ENCODE data around the gene RDH13. TPM values are rescaled to one million over a fixed set of nuclear protein-coding genes. Genes with fewer than 3 reads are reported as not detected.
A peak's percentile ranks its signal among the peaks of the same experiment; 100 is the strongest.

The RDH13 gene
- total RNA-seq, 1 experiment from 2014 or later, result 25.8 TPM

GRCh38 chr19:55083004-55083850 lies 20.3 kb upstream of the RDH13 start:
- Mint-ChIP-seq H3K4me1 (ENCODE audit: insufficient read depth, unreplicated experiment) (peaks cover 9% of the 10 kb centered on the region), H3K4me3 (ENCODE audit: unreplicated experiment) (no peak overlapping the region), H3K9me3 (ENCODE audit: unreplicated experiment) (no peaks in the 10 kb centered on the region), H3K36me3 (ENCODE audit: insufficient read depth, unreplicated experiment) (peaks cover 5% of the 10 kb centered on the region), H3K27ac (ENCODE audit: low read depth, unreplicated experiment) (no peak overlapping the region), H3K27me3 (ENCODE audit: insufficient read depth, unreplicated experiment) (no peaks in the 10 kb centered on the region)
- CTCF ChIA-PET, result no interaction called here
- POLR2A ChIA-PET, result no interaction called here
- DNase-seq (ENCODE audit: unreplicated experiment), result no peak
- TF ChIP-seq, protein P1, sequence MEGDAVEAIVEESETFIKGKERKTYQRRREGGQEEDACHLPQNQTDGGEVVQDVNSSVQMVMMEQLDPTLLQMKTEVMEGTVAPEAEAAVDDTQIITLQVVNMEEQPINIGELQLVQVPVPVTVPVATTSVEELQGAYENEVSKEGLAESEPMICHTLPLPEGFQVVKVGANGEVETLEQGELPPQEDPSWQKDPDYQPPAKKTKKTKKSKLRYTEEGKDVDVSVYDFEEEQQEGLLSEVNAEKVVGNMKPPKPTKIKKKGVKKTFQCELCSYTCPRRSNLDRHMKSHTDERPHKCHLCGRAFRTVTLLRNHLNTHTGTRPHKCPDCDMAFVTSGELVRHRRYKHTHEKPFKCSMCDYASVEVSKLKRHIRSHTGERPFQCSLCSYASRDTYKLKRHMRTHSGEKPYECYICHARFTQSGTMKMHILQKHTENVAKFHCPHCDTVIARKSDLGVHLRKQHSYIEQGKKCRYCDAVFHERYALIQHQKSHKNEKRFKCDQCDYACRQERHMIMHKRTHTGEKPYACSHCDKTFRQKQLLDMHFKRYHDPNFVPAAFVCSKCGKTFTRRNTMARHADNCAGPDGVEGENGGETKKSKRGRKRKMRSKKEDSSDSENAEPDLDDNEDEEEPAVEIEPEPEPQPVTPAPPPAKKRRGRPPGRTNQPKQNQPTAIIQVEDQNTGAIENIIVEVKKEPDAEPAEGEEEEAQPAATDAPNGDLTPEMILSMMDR (IDR thresholded peaks at IDR 0.05; ENCODE audit: unreplicated experiment), result no peak
- BruUV-seq (replicated peaks), result no TSS peak
- intact Hi-C loops (cut with micrococcal nuclease), result no loop called here

- POLR2A ChIA-PET, result no interaction called here
- Mint-ChIP-seq H3K4me3 (ENCODE audit: unreplicated experiment) (no peak overlapping the region), H3K27ac (ENCODE audit: low read depth, unreplicated experiment) (no peak overlapping the region), H3K4me1 (ENCODE audit: insufficient read depth, unreplicated experiment) (peaks cover 7% of the 10 kb centered on the region), H3K36me3 (ENCODE audit: insufficient read depth, unreplicated experiment) (no peaks in the 10 kb centered on the region), H3K27me3 (ENCODE audit: insufficient read depth, unreplicated experiment) (no peaks in the 10 kb centered on the region), H3K9me3 (ENCODE audit: unreplicated experiment) (no peaks in the 10 kb centered on the region)
- CTCF ChIA-PET, result no interaction called here
- DNase-seq (ENCODE audit: unreplicated experiment), result no peak
- intact Hi-C loops (cut with micrococcal nuclease), result no loop called here
- TF ChIP-seq, protein P1 (IDR thresholded peaks at IDR 0.05; ENCODE audit: unreplicated experiment), result no peak
- BruUV-seq (replicated peaks), result no TSS peak
Measured at GRCh38 chr19:55082020-55082851, 19.3 kb upstream of the RDH13 start.

- DNase-seq (ENCODE audit: unreplicated experiment), result no peak
- TF ChIP-seq, protein P1 (IDR thresholded peaks at IDR 0.05; ENCODE audit: unreplicated experiment), result no peak
- Mint-ChIP-seq H3K27ac (ENCODE audit: low read depth, unreplicated experiment) (no peak overlapping the region), H3K9me3 (ENCODE audit: unreplicated experiment) (no peaks in the 10 kb centered on the region), H3K4me3 (ENCODE audit: unreplicated experiment) (no peak overlapping the region), H3K27me3 (ENCODE audit: insufficient read depth, unreplicated experiment) (no peaks in the 10 kb centered on the region), H3K4me1 (ENCODE audit: insufficient read depth, unreplicated experiment) (peaks cover 11% of the 10 kb centered on the region), H3K36me3 (ENCODE audit: insufficient read depth, unreplicated experiment) (no peaks in the 10 kb centered on the region)
- intact Hi-C loops (cut with micrococcal nuclease), result no loop called here
- ChIA-PET POLR2A (no interaction called here), CTCF (no interaction called here)
- no TSS peak for BruUV-seq (replicated peaks)
Measured at GRCh38 chr19:55081770-55082019, 18.7 kb upstream of the RDH13 start.

DNA sequence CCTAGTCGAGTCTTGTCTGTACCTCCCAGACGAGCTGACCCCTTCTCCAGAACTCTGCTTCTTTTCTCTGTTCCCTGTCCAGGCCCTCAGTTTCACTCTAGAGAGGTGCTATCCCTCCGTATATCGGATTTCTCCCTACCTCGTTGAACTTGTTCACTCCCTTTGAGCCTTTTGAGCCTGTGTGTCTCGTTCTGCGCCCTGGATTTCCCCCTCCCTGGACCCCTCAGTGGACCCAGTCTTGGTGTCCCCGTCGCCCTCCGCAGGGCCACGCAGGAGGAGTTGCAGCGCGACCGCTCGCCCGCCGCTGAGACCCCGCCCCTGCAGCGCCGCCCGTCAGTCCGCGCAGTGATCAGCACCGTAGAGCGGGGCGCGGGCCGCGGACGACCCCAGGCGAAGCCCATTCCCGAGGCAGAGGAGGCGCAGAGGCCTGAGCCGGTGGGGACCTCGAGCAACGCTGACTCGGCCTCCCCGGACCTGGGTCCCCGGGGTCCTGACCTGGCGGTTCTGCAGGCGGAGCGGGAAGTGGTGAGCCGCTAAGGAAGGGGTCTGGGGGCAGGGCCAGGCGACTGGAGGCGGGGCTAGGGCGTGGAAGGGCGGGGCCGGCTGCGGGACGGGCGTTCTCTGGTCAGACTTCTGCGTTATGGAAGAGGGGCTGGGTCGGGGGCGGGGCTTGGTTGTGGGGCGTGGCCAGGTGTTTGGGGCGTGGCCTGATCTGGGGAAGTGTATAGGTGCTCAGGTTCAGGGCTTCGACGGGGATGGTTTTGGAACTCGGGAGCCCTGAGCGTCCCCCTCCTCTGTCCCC lies 18.2 kb upstream of the RDH13 start:
- DNase-seq (ENCODE audit: unreplicated experiment), result no peak
- H3K36me3 Mint-ChIP-seq (ENCODE audit: insufficient read depth, unreplicated experiment), result no peaks in the 10 kb centered on the region
- ChIA-PET POLR2A (no interaction called here), CTCF (interaction anchor here (0.6 kb wide), 1 partner anchor 8 kb away, joined by 3 read pairs; no protein-coding TSS in a partner anchor)
- H3K9me3 Mint-ChIP-seq (ENCODE audit: unreplicated experiment), result no peaks in the 10 kb centered on the region
- TF ChIP-seq, protein P1 (IDR thresholded peaks at IDR 0.05; ENCODE audit: unreplicated experiment), result no peak
- intact Hi-C loops (cut with micrococcal nuclease), result no loop called here
- H3K27me3 Mint-ChIP-seq (ENCODE audit: insufficient read depth, unreplicated experiment), result no peaks in the 10 kb centered on the region
- H3K4me3 Mint-ChIP-seq (ENCODE audit: unreplicated experiment), result peak overlapping the region; percentile 71
- peaks cover 14% of the 10 kb centered on the region for H3K4me1 Mint-ChIP-seq (ENCODE audit: insufficient read depth, unreplicated experiment)
- BruUV-seq (replicated peaks), result no TSS peak
- no peak overlapping the region for H3K27ac Mint-ChIP-seq (ENCODE audit: low read depth, unreplicated experiment)
